Fibroblast of the conjunctiva (primary cell): Measurements from ENCODE around the gene RIN2.
A peak's percentile ranks its signal among the peaks of the same experiment; 100 is the strongest.
"Not testable (repeated sequence)": the region's sequence is repeated elsewhere in the genome, so short reads cannot be mapped to it uniquely, and the experiment has no call there.

Source experiments
- DNase-seq: peaks from one replicate; pipeline ENCODE4 v3.0.0-alpha.2; 2010; ENCODE audit warnings: low read depth

RIN2 gene

DNA sequence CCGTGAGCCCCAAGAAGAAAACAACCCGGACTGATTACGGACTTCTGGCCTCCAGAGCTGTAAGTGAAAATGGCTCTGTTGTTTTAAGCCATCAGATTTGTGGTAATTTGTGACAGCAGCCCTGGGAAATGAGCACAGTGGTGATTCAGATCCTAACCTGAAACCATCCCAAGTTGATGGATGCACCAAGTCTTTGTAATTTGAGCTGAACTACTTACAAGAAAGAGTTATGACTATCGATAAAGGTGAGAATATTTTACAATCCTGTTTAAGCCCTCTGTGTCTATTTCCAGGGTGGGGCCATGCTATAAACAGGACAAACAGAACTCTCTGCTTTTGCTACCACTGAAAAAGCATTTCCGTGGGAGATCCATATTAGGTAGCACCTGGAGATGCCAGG is 19.1 kb upstream of the RIN2 start:
- DNase-seq: no peak

DNA sequence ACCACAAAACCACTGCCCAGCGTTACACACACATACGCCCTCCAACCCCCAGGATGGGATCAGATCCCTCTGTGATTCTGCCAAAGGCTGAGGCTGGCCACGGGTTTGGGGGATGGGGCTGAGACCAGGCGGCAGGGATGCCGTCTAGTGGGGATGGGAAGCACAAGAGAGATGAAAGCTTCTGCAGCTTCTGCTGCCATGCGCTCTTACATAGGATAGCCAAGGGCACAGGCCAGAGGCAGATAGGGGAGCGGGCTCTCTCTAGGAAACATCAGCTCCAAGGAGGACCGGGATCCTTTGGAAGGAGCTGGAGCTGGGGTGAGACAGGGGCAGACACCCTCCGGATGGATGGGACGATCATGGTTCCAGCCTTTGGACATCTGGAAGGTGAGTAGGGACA is 18.7 kb upstream of the RIN2 start:
- no peak for DNase-seq

DNA sequence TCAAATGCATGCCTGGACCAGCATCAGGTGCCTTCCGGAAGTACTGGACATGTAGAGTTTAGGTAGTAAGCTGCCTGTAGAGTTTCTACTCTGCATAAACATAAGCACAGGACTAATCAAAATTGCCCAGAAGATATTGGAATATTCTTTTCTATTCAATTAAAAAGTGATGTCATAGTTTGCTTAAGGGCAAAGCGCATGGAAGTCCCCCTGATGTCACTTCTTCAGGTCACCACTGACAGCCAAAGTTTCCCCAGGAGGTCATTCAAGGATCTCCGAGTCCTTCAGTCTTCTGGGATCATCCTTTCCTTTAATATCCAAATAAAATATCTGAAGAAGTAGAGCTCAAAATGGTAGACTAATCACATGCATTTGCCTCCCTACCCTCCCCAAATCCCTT is 17.5 kb upstream of the RIN2 start:
- no peak for DNase-seq

DNA sequence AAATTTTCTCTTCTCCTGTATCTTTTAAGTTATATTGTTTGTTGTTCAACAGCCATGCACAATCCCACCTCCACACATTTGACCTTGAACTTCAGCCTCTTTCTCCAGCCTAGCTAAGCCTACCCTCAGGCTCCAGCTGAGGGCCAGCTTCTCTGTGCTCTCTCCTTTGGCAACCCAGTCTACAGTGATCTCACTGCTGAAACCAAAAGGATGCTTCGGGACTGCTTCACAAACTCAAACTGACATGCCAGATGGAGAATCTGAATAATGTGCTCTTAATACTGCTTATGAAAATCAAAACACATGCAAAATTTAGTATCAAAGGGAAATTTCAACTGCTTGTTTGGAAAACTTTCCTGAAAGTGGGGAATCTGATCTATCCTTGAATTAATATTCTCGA is 16.1 kb upstream of the RIN2 start:
- DNase-seq: no peak

DNA sequence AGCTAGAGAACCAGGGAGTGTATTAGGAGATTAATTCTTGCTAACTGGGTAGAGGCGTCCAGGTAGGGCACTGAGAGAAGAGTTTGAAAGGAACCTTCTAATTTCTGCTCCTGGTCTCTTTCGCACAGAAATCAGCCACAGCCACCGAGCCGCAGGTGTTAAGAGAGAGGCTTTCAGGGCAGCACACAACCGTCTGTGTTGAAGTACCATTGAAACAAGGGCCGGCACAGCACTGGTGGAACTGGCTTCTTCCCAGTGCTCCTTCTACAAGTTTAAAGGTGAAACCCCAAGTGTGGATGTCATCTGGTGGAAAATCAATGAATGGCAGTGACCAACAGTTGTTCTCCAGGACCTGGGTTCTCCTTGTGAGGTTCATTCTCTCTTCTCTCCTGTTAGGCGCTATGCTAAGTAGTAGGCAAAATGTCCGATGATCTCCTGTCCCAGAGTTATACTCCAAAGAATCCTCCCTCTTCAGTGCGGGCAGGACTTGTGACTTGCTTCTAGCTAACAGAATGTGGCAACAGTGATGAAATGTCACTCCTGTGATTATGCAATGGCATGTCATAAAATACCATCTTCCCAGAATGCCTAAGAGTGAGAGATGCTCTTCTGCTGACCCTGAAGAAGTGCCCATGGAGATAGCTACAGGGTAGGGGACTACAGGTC is 15.0 kb upstream of the RIN2 start:
- DNase-seq: no peak

DNA sequence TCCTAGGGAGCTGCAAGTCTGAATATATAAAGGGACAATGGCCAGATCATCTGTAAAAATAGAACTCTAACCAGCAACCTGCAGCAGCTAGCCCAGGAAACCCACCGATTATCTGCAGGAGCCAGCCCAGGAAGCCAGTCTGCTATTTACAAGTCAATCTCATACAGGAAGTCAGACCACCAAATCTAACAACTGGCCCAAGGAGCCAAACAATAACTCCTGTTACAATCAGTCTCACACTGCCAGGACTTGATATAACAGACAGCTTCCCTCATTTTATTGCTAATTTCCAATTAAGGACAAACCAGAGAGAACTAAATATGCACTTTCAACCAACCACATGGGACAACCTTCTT is 14.4 kb upstream of the RIN2 start:
- no peak for DNase-seq

DNA sequence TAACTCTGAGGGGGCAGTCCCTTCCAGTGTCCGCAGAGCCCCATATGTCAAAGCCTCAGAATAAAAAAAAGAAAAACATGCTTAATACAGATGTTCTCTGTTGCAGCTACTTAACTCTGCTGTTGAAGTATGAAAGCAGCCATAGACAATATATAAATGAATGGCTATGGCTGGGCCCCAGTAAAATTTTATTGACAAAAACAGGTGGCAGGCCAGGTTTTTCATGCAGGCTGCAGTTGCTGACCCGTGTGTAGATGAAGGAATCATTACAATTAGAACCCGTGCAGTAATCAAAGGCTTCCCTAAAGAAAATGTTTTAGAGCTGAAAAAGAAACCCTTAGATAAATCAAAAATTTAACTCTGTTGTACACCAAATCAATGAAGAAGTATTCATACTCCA is 13.0 kb upstream of the RIN2 start:
- no peak for DNase-seq

DNA sequence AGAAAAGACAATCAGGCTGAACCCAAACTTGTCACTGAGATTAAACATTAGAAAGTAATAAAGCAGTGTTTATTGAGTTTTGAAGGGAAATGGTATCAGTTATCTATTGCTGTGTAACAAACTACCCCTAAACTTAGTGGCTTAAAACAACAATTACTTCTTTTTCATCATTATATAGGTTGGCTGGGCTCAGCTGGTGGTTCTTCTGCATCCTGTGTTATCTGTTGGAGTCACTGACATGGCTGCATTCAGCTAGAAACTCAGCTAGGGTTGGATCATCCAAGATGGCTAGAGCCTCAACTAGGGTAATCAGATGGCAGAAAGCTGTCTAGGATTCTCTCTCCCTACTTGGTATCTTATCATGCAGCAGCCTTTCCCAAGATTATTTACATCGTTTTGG is 12.5 kb upstream of the RIN2 start:
- no peak for DNase-seq

DNA sequence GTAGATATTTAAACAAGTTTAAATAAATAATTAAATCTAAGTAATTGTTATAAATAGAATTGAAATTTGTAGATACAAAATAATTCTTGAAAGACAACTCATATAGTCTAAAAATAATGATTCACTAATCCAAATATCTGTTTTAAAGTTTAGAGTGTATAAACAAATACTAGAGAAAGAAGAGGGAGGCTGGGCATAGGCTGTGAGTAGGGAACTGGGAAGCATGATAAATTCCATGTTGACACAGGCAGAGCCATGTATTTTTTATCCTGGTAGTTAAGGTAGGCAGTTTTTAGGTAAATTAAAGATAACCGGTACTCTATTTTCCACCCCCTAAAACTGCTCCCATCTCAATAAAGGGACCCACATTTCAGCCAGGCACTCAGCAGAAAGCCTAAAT is 11.7 kb upstream of the RIN2 start:
- DNase-seq: no peak

DNA sequence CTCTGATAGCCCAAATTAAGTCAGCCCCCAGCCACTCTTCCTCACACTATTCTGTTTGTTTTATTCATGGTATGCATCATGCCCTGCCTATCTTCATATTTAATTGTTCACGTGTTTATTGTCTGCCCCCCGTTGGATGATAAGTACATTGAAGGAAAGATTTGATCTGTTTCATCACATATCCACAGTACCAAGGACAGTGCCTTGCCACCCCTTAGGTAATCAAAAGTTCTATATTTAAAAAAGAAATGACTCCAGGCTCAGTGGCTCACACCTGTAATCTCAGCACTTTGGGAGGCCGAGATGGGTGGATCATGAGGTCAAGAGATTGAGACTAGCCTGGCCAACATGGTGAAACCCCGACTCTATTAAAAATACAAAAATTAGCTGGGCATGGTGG is 10.2 kb upstream of the RIN2 start:
- DNase-seq: no peak

DNA sequence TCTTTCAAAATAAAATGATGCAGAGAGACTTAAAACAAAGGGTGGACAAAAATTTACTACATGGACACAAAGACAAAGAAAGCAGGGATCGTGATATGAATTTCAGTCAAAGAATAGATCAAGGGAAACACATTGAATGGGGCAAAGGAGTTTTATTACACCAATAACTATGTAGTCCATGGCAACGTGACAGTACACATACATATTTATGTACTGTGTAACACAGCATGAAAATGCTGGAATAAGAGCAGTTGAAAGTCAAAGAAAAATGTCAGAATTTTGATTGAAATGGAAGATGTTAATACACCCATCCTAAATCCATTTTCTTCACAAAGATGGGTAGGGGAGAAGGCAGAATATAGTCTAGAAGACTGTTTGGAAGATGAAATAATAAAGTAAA is 9.4 kb upstream of the RIN2 start:
- no peak for DNase-seq

DNA sequence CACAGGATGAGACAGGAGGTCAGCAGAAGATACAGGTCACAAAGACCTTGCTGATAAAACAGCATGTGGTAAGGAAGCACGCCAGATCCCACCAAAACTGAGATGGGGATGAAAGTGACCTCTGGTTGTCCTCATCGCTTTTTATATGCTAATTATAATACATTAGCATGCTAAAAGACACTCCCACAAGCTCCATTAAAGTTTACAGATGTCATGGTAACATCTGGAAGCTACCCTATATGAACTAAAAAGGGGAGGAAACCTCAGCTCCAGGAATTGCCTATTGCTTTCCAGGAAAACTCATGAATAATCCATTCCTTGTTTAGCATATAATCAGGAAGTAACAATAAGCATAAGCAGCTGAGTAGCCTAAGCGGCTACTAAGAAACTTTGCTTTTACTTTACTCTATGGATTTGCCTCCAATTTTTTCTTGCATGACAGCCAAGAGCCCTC is 8.4 kb upstream of the RIN2 start:
- DNase-seq: no peak

DNA sequence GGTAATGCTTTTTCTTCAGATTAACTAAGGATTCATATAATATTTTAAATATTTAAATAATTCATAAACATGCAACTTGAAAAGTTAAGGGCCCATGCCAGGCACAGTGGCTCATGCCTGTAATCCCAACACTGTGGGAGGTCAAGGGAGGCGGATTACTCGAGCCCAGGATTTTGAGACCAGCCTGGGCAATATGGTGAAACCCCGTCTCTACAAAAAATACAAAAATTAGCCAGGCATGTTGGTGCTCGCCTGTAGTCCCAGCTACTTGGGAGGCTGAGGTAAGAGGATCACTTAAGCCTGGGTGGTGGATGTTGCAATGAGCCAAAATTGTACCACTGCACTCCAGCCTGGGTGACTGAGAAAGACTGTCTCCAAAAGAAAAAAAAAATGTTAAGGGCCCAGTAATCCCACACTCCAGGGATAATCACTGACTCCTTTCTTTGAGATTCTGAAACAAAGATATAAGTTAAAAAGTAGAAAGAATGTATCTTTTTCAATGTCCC is 7.9 kb upstream of the RIN2 start:
- no peak for DNase-seq

DNA sequence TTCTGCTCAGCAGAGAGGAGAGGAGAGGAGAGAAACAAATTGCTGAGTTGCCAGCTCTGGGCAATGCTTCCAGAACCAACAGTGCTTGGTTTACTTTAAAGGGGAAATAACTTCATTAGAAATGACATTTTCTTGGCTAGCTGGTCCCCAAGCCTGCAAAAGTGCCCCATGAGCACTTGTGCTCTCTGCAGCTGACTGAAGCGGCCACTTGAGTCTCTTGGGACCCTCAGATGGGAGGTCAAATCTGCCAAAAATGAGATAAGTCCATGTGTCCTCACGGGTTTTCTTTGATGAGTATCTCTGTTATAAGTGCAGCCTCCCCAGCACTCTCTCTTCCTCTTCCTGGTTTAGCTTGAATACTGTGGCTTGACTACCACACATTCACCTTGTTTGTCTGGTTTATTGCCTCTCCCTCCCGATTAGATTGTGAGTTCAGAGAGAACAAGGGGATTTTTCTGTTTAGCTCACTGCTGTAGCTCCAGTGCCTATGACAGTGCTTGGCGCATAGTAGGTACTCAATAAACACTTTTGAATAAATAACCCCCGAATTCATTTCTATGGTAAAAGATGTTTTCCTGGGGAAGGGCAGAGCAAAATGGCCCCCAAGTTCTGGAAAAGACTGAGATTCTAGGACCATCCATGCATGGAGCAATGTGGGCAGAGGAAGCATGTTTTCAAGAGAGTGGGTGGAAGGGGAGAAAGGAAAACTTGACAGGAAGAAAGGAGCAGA is 7.0 kb upstream of the RIN2 start:
- no peak for DNase-seq

DNA sequence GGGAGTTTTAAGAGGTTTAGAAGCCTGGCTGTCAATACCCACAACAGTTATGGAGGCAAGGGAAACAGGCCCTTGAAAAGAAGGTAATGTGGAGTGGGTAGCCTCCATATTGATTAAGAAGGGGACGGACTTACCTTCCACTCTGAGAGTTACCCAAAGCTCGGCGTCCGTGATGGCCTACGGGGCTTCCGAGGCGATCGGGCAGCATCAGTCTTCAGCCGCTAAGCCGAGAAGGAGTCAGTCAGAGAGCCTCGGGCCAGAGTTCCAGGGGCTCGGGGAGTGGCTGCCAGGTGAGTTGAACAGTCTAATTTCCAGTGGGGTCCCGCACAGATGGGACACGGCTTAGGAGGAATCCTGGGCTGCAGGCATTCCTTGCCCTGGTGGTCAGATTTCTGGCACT is 3.9 kb upstream of the RIN2 start:
- DNase-seq: not testable (repeated sequence)

DNA sequence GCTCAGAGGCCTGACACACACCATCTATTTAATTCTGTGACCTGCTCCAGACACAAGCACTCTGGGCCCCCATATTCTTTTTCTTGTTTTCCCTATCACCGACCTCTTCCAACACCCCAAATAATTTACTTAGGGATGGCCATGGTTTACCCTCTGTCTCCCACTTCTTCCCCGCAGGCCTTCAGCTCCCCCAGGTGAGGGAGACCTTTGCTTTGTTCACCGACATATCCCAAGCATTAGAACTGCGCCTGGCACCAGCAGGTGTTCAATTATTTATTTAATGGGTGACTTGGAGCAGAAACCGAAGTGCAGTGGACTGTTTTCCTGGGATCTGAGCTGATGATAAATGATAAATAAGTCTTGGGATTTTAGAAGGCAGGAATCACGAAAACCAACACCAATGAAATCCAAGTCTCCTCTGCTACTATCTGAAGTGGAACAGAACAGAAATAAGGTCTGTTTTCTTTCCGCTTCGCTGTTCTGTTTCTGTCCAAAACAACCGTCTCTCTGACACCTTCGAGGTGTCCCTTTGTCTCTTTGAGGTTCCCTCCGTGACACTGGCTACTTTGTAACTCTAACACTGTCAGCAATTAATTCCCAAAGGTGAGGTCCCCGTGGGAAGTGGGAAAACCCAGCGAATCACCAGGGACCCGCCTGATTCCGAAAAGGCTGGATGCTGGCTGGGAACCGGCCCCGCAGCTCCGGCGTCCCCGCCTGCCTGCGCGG is 1.1 kb upstream of the RIN2 start:
- DNase-seq: no peak

DNA sequence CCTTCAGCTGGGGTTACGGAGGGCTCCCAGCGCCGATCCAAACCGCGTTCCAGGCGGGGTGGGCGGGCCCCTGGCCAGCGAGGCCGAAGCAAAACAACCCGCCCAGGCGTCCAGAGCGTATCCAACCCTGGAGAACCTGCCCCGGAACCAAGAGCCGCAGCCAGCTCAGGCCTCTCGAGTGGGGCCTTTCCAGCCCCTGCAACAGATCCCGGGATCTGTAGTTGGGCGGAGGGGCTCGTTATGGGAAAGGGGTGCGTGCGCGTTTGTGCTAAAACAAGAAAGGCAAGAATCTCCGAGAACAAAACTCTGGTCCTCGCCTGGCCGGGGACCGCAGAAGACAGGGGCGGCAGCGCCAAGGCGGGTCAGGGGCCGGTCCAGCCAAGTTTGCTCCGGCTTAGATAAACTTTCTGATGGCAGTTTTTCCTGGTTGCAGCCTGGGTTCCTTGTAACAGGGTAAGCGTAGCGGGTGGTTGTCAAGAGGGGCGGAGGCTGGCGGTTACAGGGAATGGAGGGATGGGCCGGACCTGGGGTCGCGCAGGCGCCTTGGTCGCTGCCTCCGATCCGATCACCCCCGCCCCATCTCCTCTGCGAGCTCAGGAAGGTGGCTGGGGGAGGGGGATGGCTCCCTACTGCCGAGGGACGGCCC is 448 bp upstream of the RIN2 start:
- peak; percentile 82 for DNase-seq

DNA sequence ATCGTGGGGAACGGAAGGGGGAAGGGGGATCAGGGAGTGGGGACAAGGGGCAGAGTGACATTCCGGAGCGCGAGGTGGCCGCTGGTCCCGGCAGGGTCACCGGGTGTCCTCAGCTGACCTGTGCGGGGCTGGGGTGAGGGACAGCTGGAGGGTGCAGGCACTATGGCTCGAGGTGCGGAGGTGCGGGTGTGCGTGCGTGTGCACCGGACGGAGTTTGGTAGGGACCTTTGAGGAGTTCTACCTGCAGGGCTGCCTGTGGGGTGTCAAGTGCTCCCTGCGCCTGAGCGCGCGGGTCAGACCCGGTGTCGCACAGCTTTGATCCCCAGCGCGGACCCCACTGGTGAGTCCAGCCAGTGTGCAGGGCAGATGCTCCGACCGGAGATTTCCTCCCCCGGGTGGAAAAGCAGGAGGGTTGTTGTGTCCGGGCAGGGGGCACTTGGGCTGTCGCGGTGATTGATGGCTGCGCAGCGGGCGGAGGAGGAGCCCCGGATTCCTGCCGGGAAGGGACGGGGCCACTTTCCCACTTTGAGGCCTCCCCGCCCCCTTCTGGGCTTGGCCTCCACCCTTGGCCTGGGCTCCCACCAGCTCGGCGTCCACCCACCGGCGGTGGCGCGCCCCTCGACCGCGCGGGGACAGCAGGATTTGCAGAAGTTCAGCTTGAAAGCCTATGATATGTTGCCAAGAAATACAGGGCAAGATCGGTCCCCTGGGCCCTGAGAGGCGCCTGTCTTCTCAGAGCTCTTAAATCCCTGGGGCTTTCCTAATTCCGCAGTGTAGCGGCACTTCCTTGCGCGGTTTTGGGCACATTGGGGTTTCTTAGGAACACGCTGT is 658 bp downstream of the RIN2 start:
- no peak for DNase-seq

DNA sequence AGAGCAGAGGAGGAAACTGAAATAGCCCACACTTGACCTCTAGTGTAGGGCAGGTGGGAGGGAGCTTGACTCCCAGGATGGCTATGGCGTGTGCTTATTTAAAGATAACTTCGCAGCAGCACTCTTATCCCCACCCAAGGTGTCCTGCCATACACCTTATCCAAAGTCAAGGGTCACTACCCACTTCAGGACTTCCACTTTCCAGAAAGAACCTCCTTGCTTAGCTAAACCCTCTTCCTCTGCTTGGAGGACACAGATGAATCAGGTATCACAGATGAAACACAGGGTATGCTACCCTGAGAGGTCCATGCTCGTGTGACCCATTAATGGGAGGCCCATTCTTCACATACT is 2.3 kb downstream of the RIN2 start:
- no peak for DNase-seq

DNA sequence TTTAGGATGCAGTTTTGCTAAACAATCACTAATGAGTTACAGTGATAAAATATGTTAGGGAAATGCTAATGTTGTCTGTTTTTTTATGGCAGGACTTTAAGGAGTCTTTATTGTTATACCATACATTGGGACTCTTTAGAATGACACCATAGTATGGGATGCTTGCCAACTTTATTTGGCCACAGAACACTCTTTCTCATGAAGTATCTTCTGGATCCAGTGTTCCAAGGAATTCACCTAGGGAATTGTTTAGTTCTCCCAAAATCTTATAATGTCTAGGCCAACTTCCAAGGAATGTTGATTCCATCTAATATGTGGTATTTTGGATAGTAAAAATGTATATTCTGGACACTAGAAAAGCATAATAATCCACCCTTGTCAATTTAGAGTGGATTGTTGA is 3.3 kb downstream of the RIN2 start:
- no peak for DNase-seq

DNA sequence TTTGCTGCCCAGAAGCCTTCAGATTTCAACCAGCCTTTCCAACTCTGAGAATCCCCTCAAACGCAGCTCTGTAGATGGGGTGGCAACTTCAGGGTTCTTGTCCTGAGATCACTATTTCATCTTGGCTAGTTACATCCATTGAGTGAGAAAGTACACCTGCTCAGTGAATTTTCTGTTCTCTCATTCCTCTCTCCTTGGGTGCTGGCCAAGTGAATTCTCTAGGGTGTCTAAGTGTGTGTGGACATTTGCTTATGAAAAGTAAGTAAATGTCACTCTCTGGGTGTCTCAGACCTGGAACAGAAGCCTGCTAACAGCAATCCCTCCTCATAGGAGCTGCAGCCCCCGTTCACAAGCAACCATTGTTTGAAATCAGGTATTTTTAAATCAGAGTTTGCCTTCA is 3.8 kb downstream of the RIN2 start:
- DNase-seq: no peak

DNA sequence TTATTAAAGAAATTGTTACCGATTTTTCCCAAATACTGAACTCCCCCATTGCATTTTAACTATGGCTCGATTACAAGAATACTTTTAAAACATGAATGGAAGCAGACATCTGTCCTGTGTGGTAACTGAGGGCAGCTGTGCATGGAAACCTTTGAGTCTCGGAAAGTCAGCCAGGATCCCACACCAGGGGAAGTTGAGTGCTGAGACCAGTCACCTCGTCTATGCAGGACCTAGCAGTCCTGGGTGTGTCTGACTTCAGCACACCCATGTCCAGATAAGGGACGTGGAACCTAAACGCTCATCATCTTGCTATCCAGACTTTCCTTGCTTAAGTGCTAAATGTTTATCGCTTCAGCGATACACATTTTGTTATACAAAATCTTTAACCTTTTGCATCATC is 6.1 kb downstream of the RIN2 start:
- no peak for DNase-seq
